ENCODE data around the gene DZIP1L. TPM values are rescaled to one million over a fixed set of nuclear protein-coding genes. Genes with fewer than 3 reads are reported as not detected.

DZIP1L gene
- total RNA-seq, 1 experiment from 2014 or later = 10.4 TPM

- no peak overlapping the region for H2AFZ ChIP-seq (ENCODE audit: low read length)
- Mint-ChIP-seq H3K9me3 (peaks cover 2 to 6% of the 10 kb centered on the region in 2 experiments; a peak in 4 of 5 replicates), H3K4me3 (no peak overlapping the region), H3K4me1 (peaks cover 33% of the 10 kb centered on the region in 2 experiments), H3K27ac (no peak overlapping the region), H3K27me3 (ENCODE audit: low read depth) (no peaks in the 10 kb centered on the region), H3K36me3 (ENCODE audit: insufficient read depth in 1 of 3, low read depth in 3 of 3) (peaks cover 0 to 24% (median 4%) of the 10 kb centered on the region in 3 experiments)
- no peak overlapping the region for H2BK5ac ChIP-seq (ENCODE audit: insufficient read length, low read length)
- peaks cover 2% of the 10 kb centered on the region for H4K20me1 ChIP-seq (ENCODE audit: control insufficient read depth, insufficient read depth, insufficient read length)
- no peak overlapping the region for H2BK120ac ChIP-seq (ENCODE audit: low read depth, low read length, poor library complexity, severe bottlenecking)
- no peak overlapping the region for H3K14ac ChIP-seq (ENCODE audit: insufficient read depth, low read length)
- no peaks in the 10 kb centered on the region for H3K27me3 ChIP-seq (ENCODE audit: insufficient read depth, low read length)
- H2AK5ac ChIP-seq (ENCODE audit: insufficient read length, low read length) = no peak overlapping the region
- no peak overlapping the region for H3K4ac ChIP-seq (ENCODE audit: low read depth, low read length)
- no peaks in the 10 kb centered on the region for H3K9me3 ChIP-seq (ENCODE audit: control insufficient read depth, low read depth, low read length)
- WGBS (ENCODE audit: extremely low coverage, insufficient read length, low lambda C conversion rate) = no CpG with 5 or more reads among the region's 8 CpGs
- no peak overlapping the region for H3K27ac ChIP-seq (ENCODE audit: insufficient read length, low read depth, low read length)
- no peak overlapping the region for H4K5ac ChIP-seq (ENCODE audit: insufficient read length, low read depth, low read length)
- H3K23ac ChIP-seq (ENCODE audit: insufficient read length, low read depth, low read length) = no peak overlapping the region
- H3K79me2 ChIP-seq (ENCODE audit: insufficient read depth, low read length) = no peaks in the 10 kb centered on the region
- H3K4me2 ChIP-seq (ENCODE audit: insufficient read depth, insufficient read length, low read length) = no peak overlapping the region
- H4K8ac ChIP-seq (replicated peaks; ENCODE audit: insufficient read length, low read depth, low read length) = no peak overlapping the region
- peaks cover 7% of the 10 kb centered on the region for H3K23me2 ChIP-seq (ENCODE audit: insufficient read length, low read depth, low read length, poor library complexity, severe bottlenecking)
- no peak overlapping the region for H3K18ac ChIP-seq (ENCODE audit: insufficient read length, low read depth, low read length)
- TF ChIP-seq CTCF (conservative IDR thresholded peaks at IDR 0.05) = no peak
- H3K4me1 ChIP-seq (ENCODE audit: insufficient read depth, low read length) = no peaks in the 10 kb centered on the region
- H2BK20ac ChIP-seq (ENCODE audit: low read depth, low read length, poor library complexity, severe bottlenecking) = no peak overlapping the region
- DNase-seq = no peak
- no peak overlapping the region for H3K9ac ChIP-seq (ENCODE audit: extremely low read depth, insufficient read length, low read length)
- no peak overlapping the region for H3K56ac ChIP-seq (ENCODE audit: insufficient read length, low read depth, low read length)
- H3K79me1 ChIP-seq (ENCODE audit: insufficient read depth, low read depth, low read length, poor library complexity, severe bottlenecking) = peaks cover 2% of the 10 kb centered on the region
- H3T11ph ChIP-seq (ENCODE audit: low read length) = no peak overlapping the region
- H4K91ac ChIP-seq (ENCODE audit: insufficient read length, low read depth, low read length) = no peak overlapping the region
- no peak overlapping the region for H2BK12ac ChIP-seq (ENCODE audit: insufficient read length, low read depth, low read length)
- no peak overlapping the region for H2BK15ac ChIP-seq (ENCODE audit: low read depth, low read length)
Observed at GRCh38 chr3:138112362-138112761, 3.0 kb downstream of the DZIP1L start.
